Thymus (tissue), 11 donors: ENCODE results near the gene LRRTM4. TPM values are rescaled to one million over a fixed set of nuclear protein-coding genes. Genes with fewer than 3 reads are reported as not detected.

Source experiments
- DNase-seq, 9 donors: peaks; one replicate each; pipeline ENCODE4 v3.0.0-alpha.2; 2013; ENCODE audit warnings: low spot score in 9 of 9, low read depth in 6 of 9, missing footprints in 1 of 9
- H3K27ac ChIP-seq, 2 donors: one replicate each; pipeline ENCODE4 v1.5.1; 2013; ENCODE audit warnings: control low read depth in 1 of 2, low read depth in 1 of 2, low read length in 1 of 2, mild to moderate bottlenecking in 1 of 2, moderate library complexity in 1 of 2
- H3K27me3 ChIP-seq, 2 donors: one replicate each; pipeline ENCODE4 v1.5.1; 2013; ENCODE audit warnings: low read length in 1 of 2; ENCODE audit not compliant: control insufficient read depth in 2 of 2, insufficient read depth in 1 of 2
- H3K36me3 ChIP-seq, 2 donors: one replicate each; pipeline ENCODE4 v1.5.1; 2013; ENCODE audit warnings: low read length in 1 of 2, mild to moderate bottlenecking in 1 of 2, moderate library complexity in 1 of 2; ENCODE audit not compliant: control insufficient read depth in 2 of 2, insufficient read depth in 2 of 2
- H3K4me1 ChIP-seq, 2 donors: one replicate each; pipeline ENCODE4 v1.5.1; 2013; ENCODE audit warnings: low read length in 2 of 2; ENCODE audit not compliant: control insufficient read depth in 2 of 2, insufficient read depth in 2 of 2
- H3K4me3 ChIP-seq, 2 donors: one replicate each; pipeline ENCODE4 v1.5.1; 2013; ENCODE audit warnings: low read length in 2 of 2, control low read depth in 1 of 2, mild to moderate bottlenecking in 1 of 2
- H3K9me3 ChIP-seq, 2 donors: one replicate each; pipeline ENCODE4 v1.5.1; 2013; ENCODE audit warnings: low read length in 1 of 2, mild to moderate bottlenecking in 1 of 2; ENCODE audit not compliant: control insufficient read depth in 2 of 2, insufficient read depth in 1 of 2
- WGBS: extraction: QIAGEN DNeasy Blood & Tissue Kit; methylation state at CpG from one replicate; pipeline ENCODE4 v1.1.7; 2013; 5-methylcytosine and 5-hydroxymethylcytosine counted together
- polyA plus RNA-seq: library from polyadenylated mRNA; stranded (reverse); fragments of 200-250 nt; gene quantifications from one replicate; pipeline ENCODE4 v1.2.3, GENCODE V29; 2013
- total RNA-seq: library from RNA; stranded (reverse); fragments of 120-200 nt; gene quantifications from one replicate; pipeline ENCODE4 v1.2.4, GENCODE V29; 2013
- donor health status: healthy.

The LRRTM4 gene
- total and polyA plus RNA-seq, 2 donors = 0.02 to 0.09 TPM

- DNase-seq = no peak
- Histone ChIP-seq H3K27me3 (no peaks in the 10 kb centered on the region), H3K4me3 (no peak overlapping the region), H3K4me1 (no peaks in the 10 kb centered on the region), H3K36me3 (no peaks in the 10 kb centered on the region), H3K27ac (no peak overlapping the region), H3K9me3 (no peaks in the 10 kb centered on the region)
- WGBS = 62% methylated on average over 5 of the region's 5 CpGs
Measured at GRCh38 chr2:77314721-77315120, 207.5 kb downstream of the LRRTM4 start.

GRCh38 chr2:77310416-77310815, 211.8 kb downstream of the LRRTM4 start:
- no peak overlapping the region for H3K4me3 ChIP-seq
- no peaks in the 10 kb centered on the region for H3K36me3 ChIP-seq
- DNase-seq = no peak
- WGBS = 85% methylated on average over 3 of the region's 3 CpGs
- H3K4me1 ChIP-seq = no peaks in the 10 kb centered on the region
- H3K27ac ChIP-seq = no peak overlapping the region
- no peaks in the 10 kb centered on the region for H3K27me3 ChIP-seq
- H3K9me3 ChIP-seq = no peaks in the 10 kb centered on the region

- no peak overlapping the region for H3K27ac ChIP-seq
- H3K4me1 ChIP-seq = no peaks in the 10 kb centered on the region
- no peaks in the 10 kb centered on the region for H3K36me3 ChIP-seq
- WGBS = 66% methylated on average over 2 of the region's 2 CpGs
- no peak overlapping the region for H3K4me3 ChIP-seq
- no peaks in the 10 kb centered on the region for H3K9me3 ChIP-seq
- DNase-seq = no peak
- no peaks in the 10 kb centered on the region for H3K27me3 ChIP-seq
Measured at GRCh38 chr2:77309725-77310124, 212.5 kb downstream of the LRRTM4 start.

GRCh38 chr2:77301441-77301840, 220.7 kb downstream of the LRRTM4 start:
- no peak overlapping the region for H3K27ac ChIP-seq
- WGBS = 76% methylated on average over 1 of the region's 1 CpG
- no peak for DNase-seq

GRCh38 chr2:77296791-77297190, 225.4 kb downstream of the LRRTM4 start:
- Histone ChIP-seq H3K27me3 (no peaks in the 10 kb centered on the region), H3K4me3 (no peak overlapping the region), H3K4me1 (no peaks in the 10 kb centered on the region), H3K27ac (no peak overlapping the region), H3K36me3 (no peaks in the 10 kb centered on the region), H3K9me3 (no peaks in the 10 kb centered on the region)
- DNase-seq = no peak
- WGBS = 89% methylated on average over 5 of the region's 5 CpGs

More at GRCh38 chr2:77301441-77301840, 220.7 kb downstream of the LRRTM4 start:
- H3K4me1 ChIP-seq = no peaks in the 10 kb centered on the region
- no peaks in the 10 kb centered on the region for H3K9me3 ChIP-seq
- H3K4me3 ChIP-seq = no peak overlapping the region
- no peaks in the 10 kb centered on the region for H3K27me3 ChIP-seq
- H3K36me3 ChIP-seq = no peaks in the 10 kb centered on the region

GRCh38 chr2:77294474-77294873, 227.7 kb downstream of the LRRTM4 start:
- Histone ChIP-seq H3K4me1 (no peaks in the 10 kb centered on the region), H3K27me3 (no peaks in the 10 kb centered on the region), H3K9me3 (no peaks in the 10 kb centered on the region), H3K36me3 (no peaks in the 10 kb centered on the region), H3K27ac (no peak overlapping the region), H3K4me3 (no peak overlapping the region)
- no peak for DNase-seq
- 89% methylated on average over 2 of the region's 2 CpGs for WGBS

- Histone ChIP-seq H3K4me3 (no peak overlapping the region), H3K4me1 (no peaks in the 10 kb centered on the region), H3K27ac (no peak overlapping the region), H3K36me3 (no peaks in the 10 kb centered on the region), H3K27me3 (no peaks in the 10 kb centered on the region), H3K9me3 (no peaks in the 10 kb centered on the region)
- no peak for DNase-seq
- 76% methylated on average over 1 of the region's 1 CpG for WGBS
Measured at GRCh38 chr2:77284353-77284752, 237.8 kb downstream of the LRRTM4 start.

- no peak for DNase-seq
- H3K27me3 ChIP-seq = no peaks in the 10 kb centered on the region
- WGBS = 97% methylated on average over 5 of the region's 5 CpGs
- peaks cover 0 to 4% of the 10 kb centered on the region in 2 donors for H3K9me3 ChIP-seq
- H3K27ac ChIP-seq = no peak overlapping the region
- H3K4me1 ChIP-seq = no peaks in the 10 kb centered on the region
- H3K4me3 ChIP-seq = no peak overlapping the region
- no peaks in the 10 kb centered on the region for H3K36me3 ChIP-seq
Measured at GRCh38 chr2:77271262-77271661, 250.9 kb downstream of the LRRTM4 start.

GRCh38 chr2:77270433-77270832, 251.7 kb downstream of the LRRTM4 start:
- H3K36me3 ChIP-seq = no peaks in the 10 kb centered on the region
- WGBS = 92% methylated on average over 3 of the region's 3 CpGs
- no peaks in the 10 kb centered on the region for H3K4me1 ChIP-seq
- H3K27ac ChIP-seq = no peak overlapping the region
- no peaks in the 10 kb centered on the region for H3K27me3 ChIP-seq
- no peak for DNase-seq
- no peak overlapping the region for H3K4me3 ChIP-seq
- H3K9me3 ChIP-seq = peaks cover 0 to 4% of the 10 kb centered on the region in 2 donors

GRCh38 chr2:77268626-77269025, 253.6 kb downstream of the LRRTM4 start:
- H3K4me1 ChIP-seq = no peaks in the 10 kb centered on the region
- H3K4me3 ChIP-seq = no peak overlapping the region
- peaks cover 0 to 4% of the 10 kb centered on the region in 2 donors for H3K9me3 ChIP-seq
- no peak overlapping the region for H3K27ac ChIP-seq
- DNase-seq = no peak
- no peaks in the 10 kb centered on the region for H3K36me3 ChIP-seq
- no peaks in the 10 kb centered on the region for H3K27me3 ChIP-seq
- WGBS = 95% methylated on average over 3 of the region's 3 CpGs
